ENCODE measurements around the gene CLDN9.

The CLDN9 gene

GRCh38 chr16:3027983-3028715, 15.4 kb downstream of the CLDN9 start:
- DNase-seq (ENCODE audit: low read depth): peak; percentile 86
- TF ChIP-seq MYC (IDR thresholded peaks at IDR 0.05; ENCODE audit: low read depth, low read length): no peak
- TF ChIP-seq MAX (IDR thresholded peaks at IDR 0.05; ENCODE audit: low read depth, low read length): peak; percentile 43; the same call in 1 of the 2 replicates
- peak; percentile 68 for TF ChIP-seq CTCF (IDR thresholded peaks at IDR 0.05; ENCODE audit: low read depth, low read length)
- H3K4me3 ChIP-seq (ENCODE audit: low read depth, low read length): no peak overlapping the region

- no peak overlapping the region for H3K4me3 ChIP-seq (ENCODE audit: low read depth, low read length)
- no peak for DNase-seq (ENCODE audit: low read depth)
- TF ChIP-seq MYC (IDR thresholded peaks at IDR 0.05; ENCODE audit: low read depth, low read length) (no peak), CTCF (IDR thresholded peaks at IDR 0.05; ENCODE audit: low read depth, low read length) (no peak), MAX (IDR thresholded peaks at IDR 0.05; ENCODE audit: low read depth, low read length) (no peak), POLR2A (IDR thresholded peaks at IDR 0.05; ENCODE audit: extremely low read depth, insufficient read length) (no peak)
Observed at GRCh38 chr16:3028716-3029319, 16.1 kb downstream of the CLDN9 start.

GRCh38 chr16:3029491-3030221, 16.9 kb downstream of the CLDN9 start:
- no peak overlapping the region for H3K4me3 ChIP-seq (ENCODE audit: low read depth, low read length)
- TF ChIP-seq MAX (IDR thresholded peaks at IDR 0.05; ENCODE audit: low read depth, low read length) (0 out of 2 replicates have a peak, but pooled peaks have one; percentile 19), CTCF (IDR thresholded peaks at IDR 0.05; ENCODE audit: low read depth, low read length) (no peak)
- peak; percentile 56 for DNase-seq (ENCODE audit: low read depth)

- TF ChIP-seq MYC (IDR thresholded peaks at IDR 0.05; ENCODE audit: low read depth, low read length) (no peak), CTCF (IDR thresholded peaks at IDR 0.05; ENCODE audit: low read depth, low read length) (no peak), MAX (IDR thresholded peaks at IDR 0.05; ENCODE audit: low read depth, low read length) (no peak), POLR2A (IDR thresholded peaks at IDR 0.05; ENCODE audit: extremely low read depth, insufficient read length) (no peak)
- DNase-seq (ENCODE audit: low read depth): no peak
- H3K4me3 ChIP-seq (ENCODE audit: low read depth, low read length): no peak overlapping the region
Observed at GRCh38 chr16:3030222-3031212, 17.8 kb downstream of the CLDN9 start.

- TF ChIP-seq CTCF (IDR thresholded peaks at IDR 0.05; ENCODE audit: low read depth, low read length) (no peak), POLR2A (IDR thresholded peaks at IDR 0.05; ENCODE audit: extremely low read depth, insufficient read length) (no peak), MAX (IDR thresholded peaks at IDR 0.05; ENCODE audit: low read depth, low read length) (no peak), MYC (IDR thresholded peaks at IDR 0.05; ENCODE audit: low read depth, low read length) (no peak)
- DNase-seq (ENCODE audit: low read depth): no peak
- no peak overlapping the region for H3K4me3 ChIP-seq (ENCODE audit: low read depth, low read length)
Observed at GRCh38 chr16:3032624-3033023, 19.9 kb downstream of the CLDN9 start.
